ENCODE measurements around the gene CDC5L.
"Not testable (repeated sequence)": the region's sequence is repeated elsewhere in the genome, so short reads cannot be mapped to it uniquely, and the experiment has no call there.

CDC5L gene

DNA sequence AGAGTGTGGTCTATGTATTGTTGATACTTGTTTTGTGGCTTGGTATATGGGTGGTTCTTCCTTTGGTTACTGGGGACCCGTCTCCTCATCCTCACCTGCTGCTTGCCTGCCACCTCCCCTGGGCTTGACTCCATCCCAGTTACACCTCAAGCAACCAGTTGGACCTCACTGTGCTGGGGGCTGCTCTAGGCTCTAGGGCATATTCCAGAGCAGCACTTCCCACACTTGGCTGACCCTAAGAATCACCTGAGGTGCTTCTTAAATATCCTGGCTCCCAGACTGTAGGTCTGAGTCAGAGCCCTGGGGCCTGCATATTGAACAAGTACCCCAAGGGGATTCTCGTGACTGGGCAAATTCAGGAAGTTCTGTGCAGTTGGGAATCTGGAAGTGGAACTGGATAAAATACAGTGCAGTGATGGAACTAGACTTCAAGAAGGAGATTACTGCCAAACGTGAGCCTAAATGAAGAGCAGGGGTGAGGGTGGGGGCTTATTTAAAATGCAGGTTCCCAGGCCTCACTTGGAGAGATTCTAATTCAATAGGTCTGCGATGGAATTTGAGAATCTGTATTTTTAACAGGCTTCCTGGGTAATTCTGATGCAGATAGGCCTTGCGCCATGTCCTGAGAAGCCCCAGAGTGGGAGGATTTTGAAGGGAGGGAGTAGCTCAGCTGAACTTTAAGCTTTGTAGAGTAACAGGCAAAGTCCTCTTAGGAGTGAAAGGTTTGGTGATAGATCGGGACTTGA is 37.4 kb upstream of the CDC5L start:
- FAIRE-seq (no peak), DNase-seq (ENCODE audit: insufficient read length, low spot score) (no peak)
- no peak for TF ChIP-seq POU2F2 (IDR thresholded peaks at IDR 0.05; ENCODE audit: low read depth, low read length)
- no peak for TF ChIP-seq PAX5 (IDR thresholded peaks at IDR 0.05; ENCODE audit: insufficient read depth, low read length, severe bottlenecking)
- TF ChIP-seq SPI1 (IDR thresholded peaks at IDR 0.05; ENCODE audit: low read depth, low read length), result no peak
- no peak for TF ChIP-seq POLR2AphosphoS5 (IDR thresholded peaks at IDR 0.05; ENCODE audit: low read depth, low read length)
- TF ChIP-seq TAF1 (IDR thresholded peaks at IDR 0.05; ENCODE audit: low read depth, low read length), result no peak
- no peak for TF ChIP-seq POLR2A (IDR thresholded peaks at IDR 0.05; ENCODE audit: low read depth, low read length)

DNA sequence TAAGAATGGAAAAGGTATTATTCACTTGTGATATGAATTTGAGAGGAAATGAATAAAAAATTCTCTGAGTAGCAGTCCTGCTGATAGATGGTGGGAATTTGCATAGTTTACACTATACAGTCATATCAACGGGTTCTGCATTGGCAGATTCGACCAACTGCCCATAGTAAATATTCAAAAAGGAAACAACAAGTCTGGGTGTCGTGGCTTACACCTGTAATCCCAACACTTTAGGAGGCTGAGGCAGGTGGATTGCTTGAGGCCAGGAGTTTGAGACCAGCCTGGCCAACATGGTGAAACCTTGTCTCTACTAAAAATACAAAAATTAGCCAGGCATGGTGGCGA is 36.9 kb upstream of the CDC5L start:
- not testable (repeated sequence) for DNase-seq (ENCODE audit: insufficient read length, low spot score); FAIRE-seq

DNA sequence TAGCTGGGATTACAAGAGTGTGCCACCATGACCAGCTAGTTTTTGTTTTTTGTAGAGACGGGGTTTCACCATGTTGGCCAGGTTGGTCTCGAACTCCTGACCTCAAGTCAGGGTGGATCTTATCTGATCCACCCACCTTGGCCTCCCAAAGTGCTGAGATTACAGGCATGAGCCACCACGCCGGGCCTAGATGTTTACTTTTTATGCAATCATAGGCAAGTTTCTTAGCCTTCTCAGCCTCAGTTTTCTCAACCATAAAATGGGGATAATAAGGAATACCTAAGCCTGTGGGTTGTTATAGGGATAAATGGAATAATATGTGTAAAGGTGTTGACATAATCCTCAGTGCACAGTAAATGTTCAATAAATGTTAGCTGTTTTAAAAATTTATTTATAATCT is 35.2 kb upstream of the CDC5L start:
- FAIRE-seq, result no peak
- DNase-seq (ENCODE audit: insufficient read length, low spot score), result no peak
- TF ChIP-seq POU2F2 (IDR thresholded peaks at IDR 0.05; ENCODE audit: low read depth, low read length), result no peak
- TF ChIP-seq PAX5 (IDR thresholded peaks at IDR 0.05; ENCODE audit: insufficient read depth, low read length, severe bottlenecking), result no peak
- TF ChIP-seq POLR2AphosphoS5 (IDR thresholded peaks at IDR 0.05; ENCODE audit: low read depth, low read length), result no peak
- TF ChIP-seq TAF1 (IDR thresholded peaks at IDR 0.05; ENCODE audit: low read depth, low read length), result no peak
- no peak for TF ChIP-seq POLR2A (IDR thresholded peaks at IDR 0.05; ENCODE audit: low read depth, low read length)
- no peak for TF ChIP-seq SPI1 (IDR thresholded peaks at IDR 0.05; ENCODE audit: low read depth, low read length)

GRCh38 chr6:44353336-44353735 is 34.2 kb upstream of the CDC5L start:
- TF ChIP-seq POLR2AphosphoS5 (IDR thresholded peaks at IDR 0.05; ENCODE audit: low read depth, low read length) (no peak), PAX5 (IDR thresholded peaks at IDR 0.05; ENCODE audit: insufficient read depth, low read length, severe bottlenecking) (no peak), SPI1 (IDR thresholded peaks at IDR 0.05; ENCODE audit: low read depth, low read length) (no peak), POLR2A (IDR thresholded peaks at IDR 0.05; ENCODE audit: low read depth, low read length) (no peak), TAF1 (IDR thresholded peaks at IDR 0.05; ENCODE audit: low read depth, low read length) (no peak), POU2F2 (IDR thresholded peaks at IDR 0.05; ENCODE audit: low read depth, low read length) (no peak)
- no peak for FAIRE-seq
- no peak for DNase-seq (ENCODE audit: insufficient read length, low spot score)

DNA sequence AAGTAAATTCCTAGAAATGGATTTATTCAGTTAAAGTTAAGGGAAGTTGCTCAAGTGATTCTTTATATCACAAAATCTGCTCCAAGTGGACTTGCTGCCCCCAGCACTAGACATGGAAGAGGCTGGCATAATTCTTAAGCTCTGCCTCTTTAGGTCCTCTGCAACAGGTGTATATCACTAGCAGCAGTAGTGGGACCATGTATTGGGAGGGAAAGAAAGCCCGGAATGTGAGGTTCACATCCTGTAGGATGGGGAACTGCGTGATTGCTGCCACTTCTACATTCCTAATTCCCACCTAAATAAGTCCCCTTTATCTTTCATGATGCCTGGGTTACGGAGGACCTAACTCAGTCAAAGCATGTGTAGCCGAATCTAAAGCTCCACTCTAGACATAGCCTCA is 31.9 kb upstream of the CDC5L start:
- TF ChIP-seq PAX5 (IDR thresholded peaks at IDR 0.05; ENCODE audit: insufficient read depth, low read length, severe bottlenecking), result no peak
- DNase-seq (ENCODE audit: insufficient read length, low spot score), result no peak
- no peak for FAIRE-seq

GRCh38 chr6:44356487-44356886 is 31.0 kb upstream of the CDC5L start:
- FAIRE-seq (no peak), DNase-seq (ENCODE audit: insufficient read length, low spot score) (no peak)
- TF ChIP-seq POLR2A (IDR thresholded peaks at IDR 0.05; ENCODE audit: low read depth, low read length) (no peak), POLR2AphosphoS5 (IDR thresholded peaks at IDR 0.05; ENCODE audit: low read depth, low read length) (no peak), PAX5 (IDR thresholded peaks at IDR 0.05; ENCODE audit: insufficient read depth, low read length, severe bottlenecking) (no peak), SPI1 (IDR thresholded peaks at IDR 0.05; ENCODE audit: low read depth, low read length) (no peak; the same call in 1 of the 2 replicates), TAF1 (IDR thresholded peaks at IDR 0.05; ENCODE audit: low read depth, low read length) (no peak), POU2F2 (IDR thresholded peaks at IDR 0.05; ENCODE audit: low read depth, low read length) (no peak)

DNA sequence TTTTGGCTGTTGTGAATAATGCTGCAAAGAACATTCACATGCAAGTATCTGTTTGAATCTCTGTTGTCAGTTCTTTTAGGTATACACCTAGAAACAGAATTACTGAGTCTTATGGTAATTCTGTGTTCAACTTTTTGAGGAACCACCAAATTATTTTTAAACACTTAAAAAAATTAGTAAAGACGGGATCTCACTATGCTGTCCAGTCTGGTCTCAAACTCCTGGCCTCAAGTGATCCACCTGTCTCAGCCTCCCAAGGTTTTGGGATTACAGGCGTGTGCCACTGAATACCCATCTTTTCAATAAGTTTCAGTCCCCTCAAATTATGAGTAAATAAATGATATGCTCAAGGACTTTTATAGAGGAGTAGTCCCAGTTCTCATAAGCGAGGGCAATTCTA is 27.5 kb upstream of the CDC5L start:
- FAIRE-seq (no peak), DNase-seq (ENCODE audit: insufficient read length, low spot score) (no peak)
- no peak for TF ChIP-seq POU2F2 (IDR thresholded peaks at IDR 0.05; ENCODE audit: low read depth, low read length)
- TF ChIP-seq SPI1 (IDR thresholded peaks at IDR 0.05; ENCODE audit: low read depth, low read length), result no peak
- no peak for TF ChIP-seq TAF1 (IDR thresholded peaks at IDR 0.05; ENCODE audit: low read depth, low read length)
- no peak for TF ChIP-seq PAX5 (IDR thresholded peaks at IDR 0.05; ENCODE audit: insufficient read depth, low read length, severe bottlenecking)
- TF ChIP-seq POLR2A (IDR thresholded peaks at IDR 0.05; ENCODE audit: low read depth, low read length), result no peak
- TF ChIP-seq POLR2AphosphoS5 (IDR thresholded peaks at IDR 0.05; ENCODE audit: low read depth, low read length), result no peak

GRCh38 chr6:44361947-44362346 is 25.6 kb upstream of the CDC5L start:
- DNase-seq (ENCODE audit: insufficient read length, low spot score) (no peak), FAIRE-seq (no peak)
- TF ChIP-seq POU2F2 (IDR thresholded peaks at IDR 0.05; ENCODE audit: low read depth, low read length) (no peak), POLR2AphosphoS5 (IDR thresholded peaks at IDR 0.05; ENCODE audit: low read depth, low read length) (no peak), POLR2A (IDR thresholded peaks at IDR 0.05; ENCODE audit: low read depth, low read length) (no peak), PAX5 (IDR thresholded peaks at IDR 0.05; ENCODE audit: insufficient read depth, low read length, severe bottlenecking) (no peak), TAF1 (IDR thresholded peaks at IDR 0.05; ENCODE audit: low read depth, low read length) (no peak), SPI1 (IDR thresholded peaks at IDR 0.05; ENCODE audit: low read depth, low read length) (no peak)

DNA sequence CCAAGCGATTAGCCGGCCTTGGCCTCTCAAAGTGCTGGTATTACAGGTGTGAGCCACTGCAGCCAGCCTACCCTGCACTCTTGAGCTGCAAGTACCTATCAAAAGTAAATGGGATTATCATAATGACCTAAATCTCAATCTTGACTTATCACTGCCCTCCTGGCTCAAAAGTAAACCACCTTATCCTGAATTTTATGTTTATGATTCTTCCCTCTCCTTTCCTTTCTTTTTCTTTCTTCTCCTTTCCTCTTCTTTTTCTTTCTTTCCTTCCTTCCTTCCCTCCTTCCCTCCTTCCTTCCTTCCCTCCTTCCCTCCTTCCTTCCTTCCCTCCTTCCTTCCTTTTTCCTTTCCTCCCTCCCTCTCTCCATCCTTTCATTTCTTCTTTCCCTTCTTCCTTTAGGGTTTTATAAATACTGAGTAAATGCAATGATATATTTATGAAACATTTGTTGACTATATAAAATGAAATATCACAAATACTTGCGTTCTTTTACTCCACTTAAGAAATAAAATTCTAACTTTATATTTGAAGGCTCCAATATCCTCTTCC is 24.1 kb upstream of the CDC5L start:
- DNase-seq (ENCODE audit: insufficient read length, low spot score) (no peak), FAIRE-seq (no peak)
- TF ChIP-seq SPI1 (IDR thresholded peaks at IDR 0.05; ENCODE audit: low read depth, low read length), result no peak
- no peak for TF ChIP-seq POLR2AphosphoS5 (IDR thresholded peaks at IDR 0.05; ENCODE audit: low read depth, low read length)
- TF ChIP-seq TAF1 (IDR thresholded peaks at IDR 0.05; ENCODE audit: low read depth, low read length), result no peak
- no peak for TF ChIP-seq PAX5 (IDR thresholded peaks at IDR 0.05; ENCODE audit: insufficient read depth, low read length, severe bottlenecking)
- no peak for TF ChIP-seq POLR2A (IDR thresholded peaks at IDR 0.05; ENCODE audit: low read depth, low read length)
- no peak for TF ChIP-seq POU2F2 (IDR thresholded peaks at IDR 0.05; ENCODE audit: low read depth, low read length)

DNA sequence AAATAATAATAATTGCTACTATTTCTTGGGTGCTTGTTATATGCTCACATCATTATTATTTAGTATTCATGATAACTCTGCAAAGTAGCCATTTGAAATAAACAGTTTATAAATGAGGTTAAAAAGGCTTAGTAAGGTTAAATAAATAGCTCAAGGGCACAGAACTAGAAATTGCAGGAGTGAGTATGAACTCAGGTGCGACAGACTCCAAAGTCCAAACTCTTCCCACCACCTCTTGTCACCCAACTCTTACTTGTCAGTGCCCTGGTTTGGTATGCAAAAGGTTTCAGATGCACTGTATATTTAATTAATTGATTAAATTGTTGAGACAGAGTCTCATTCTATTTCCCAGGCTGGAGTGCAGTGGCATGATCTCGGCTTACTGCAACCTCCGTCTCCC is 20.7 kb upstream of the CDC5L start:
- no peak for DNase-seq (ENCODE audit: insufficient read length, low spot score)
- no peak for FAIRE-seq
- TF ChIP-seq POLR2A (IDR thresholded peaks at IDR 0.05; ENCODE audit: low read depth, low read length), result no peak
